IPS-18c (cell line): ENCODE results near the gene CHIT1.

ENCODE experiments used
- H3K4me3 ChIP-seq: 2 replicates; pipeline ENCODE4 v1.7.0; 2013; ENCODE audit warnings: low read depth, mild to moderate bottlenecking, low read length, moderate library complexity; ENCODE audit not compliant: insufficient read depth
- H3K9me3 ChIP-seq: one replicate; pipeline ENCODE4 v1.6.1; 2013; ENCODE audit warnings: mild to moderate bottlenecking, low read length, moderate library complexity; ENCODE audit not compliant: control insufficient read depth, insufficient read depth

CHIT1 gene

GRCh38 chr1:203228670-203229069, 803 bp downstream of the CHIT1 start:
- no peak overlapping the region for H3K4me3 ChIP-seq

GRCh38 chr1:203227371-203228083, 1.9 kb downstream of the CHIT1 start:
- Histone ChIP-seq H3K4me3 (no peak overlapping the region), H3K9me3 (no peaks in the 10 kb centered on the region)

More at GRCh38 chr1:203228670-203229069, 803 bp downstream of the CHIT1 start:
- no peaks in the 10 kb centered on the region for H3K9me3 ChIP-seq

DNA sequence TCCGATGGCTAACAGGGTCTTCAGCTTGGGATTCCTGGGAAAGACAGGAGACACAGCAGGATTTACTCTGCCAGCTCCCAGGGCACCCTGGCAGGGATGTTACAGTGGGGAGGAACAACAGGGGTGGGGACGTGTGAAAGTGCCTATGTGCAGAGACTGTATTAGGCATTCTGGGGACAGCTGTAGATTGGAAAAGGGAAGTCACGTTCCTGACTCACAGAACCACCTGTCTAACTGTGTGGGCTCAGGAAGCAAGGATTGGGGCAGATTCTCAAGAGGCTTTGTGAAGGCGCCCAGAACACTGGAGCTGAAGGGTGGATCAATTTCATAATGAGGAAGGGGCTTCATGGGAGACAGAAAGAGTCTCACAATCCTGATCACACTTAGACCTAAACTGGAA, 4.4 kb downstream of the CHIT1 start:
- no peak overlapping the region for H3K4me3 ChIP-seq
- H3K9me3 ChIP-seq: no peaks in the 10 kb centered on the region

GRCh38 chr1:203223012-203223775, 6.3 kb downstream of the CHIT1 start:
- Histone ChIP-seq H3K4me3 (no peak overlapping the region), H3K9me3 (no peaks in the 10 kb centered on the region)

DNA sequence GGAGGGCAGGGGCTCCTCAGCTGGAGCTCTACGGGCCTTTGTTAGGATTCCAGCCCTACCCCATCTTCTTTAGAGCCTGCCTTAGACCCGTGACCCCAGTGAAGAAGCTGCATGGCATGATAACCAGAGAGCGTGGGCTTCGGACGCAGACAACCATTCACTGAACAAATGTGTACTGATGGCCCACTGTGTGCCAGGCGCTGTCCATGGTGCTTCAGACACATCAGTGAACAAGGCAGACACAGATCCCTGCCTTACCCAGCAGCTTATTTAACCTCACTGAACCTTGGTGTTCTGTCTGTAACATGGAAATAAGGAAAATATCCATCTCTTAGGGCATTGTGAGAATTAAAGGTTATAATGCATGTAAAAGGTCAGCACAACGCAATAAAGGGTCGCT, 9.5 kb downstream of the CHIT1 start:
- Histone ChIP-seq H3K9me3 (no peaks in the 10 kb centered on the region), H3K4me3 (no peak overlapping the region)

- Histone ChIP-seq H3K4me3 (no peak overlapping the region), H3K9me3 (no peaks in the 10 kb centered on the region)
These were observed 10.3 kb downstream of the CHIT1 start for GRCh38 chr1:203219171-203219570.

DNA sequence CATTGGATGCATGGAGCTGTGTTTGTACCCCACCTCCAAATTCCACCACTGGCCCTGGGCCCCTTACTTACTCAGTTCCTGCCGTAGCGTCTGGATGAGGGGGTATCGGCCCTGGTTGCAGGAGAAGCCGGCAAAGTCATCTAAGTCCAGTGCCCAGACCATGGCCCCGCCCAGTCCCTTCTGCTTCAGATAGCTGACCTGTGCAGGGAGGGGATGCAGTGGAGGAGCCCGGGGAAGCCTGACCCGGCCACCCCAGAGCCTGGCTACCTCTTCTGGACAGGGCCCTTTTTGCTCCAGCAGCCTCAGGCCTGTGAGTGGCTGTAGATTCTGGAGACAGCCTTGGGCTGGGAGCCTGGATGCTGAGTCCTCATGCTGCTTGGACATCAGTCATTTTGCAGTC, 11.8 kb downstream of the CHIT1 start:
- Histone ChIP-seq H3K4me3 (no peak overlapping the region), H3K9me3 (no peaks in the 10 kb centered on the region)

- Histone ChIP-seq H3K4me3 (no peak overlapping the region), H3K9me3 (no peaks in the 10 kb centered on the region)
These were observed 12.3 kb downstream of the CHIT1 start for GRCh38 chr1:203217139-203217655.

GRCh38 chr1:203216274-203217138, 13.0 kb downstream of the CHIT1 start:
- no peaks in the 10 kb centered on the region for H3K9me3 ChIP-seq
- no peak overlapping the region; the same call in 1 of the 2 replicates for H3K4me3 ChIP-seq

DNA sequence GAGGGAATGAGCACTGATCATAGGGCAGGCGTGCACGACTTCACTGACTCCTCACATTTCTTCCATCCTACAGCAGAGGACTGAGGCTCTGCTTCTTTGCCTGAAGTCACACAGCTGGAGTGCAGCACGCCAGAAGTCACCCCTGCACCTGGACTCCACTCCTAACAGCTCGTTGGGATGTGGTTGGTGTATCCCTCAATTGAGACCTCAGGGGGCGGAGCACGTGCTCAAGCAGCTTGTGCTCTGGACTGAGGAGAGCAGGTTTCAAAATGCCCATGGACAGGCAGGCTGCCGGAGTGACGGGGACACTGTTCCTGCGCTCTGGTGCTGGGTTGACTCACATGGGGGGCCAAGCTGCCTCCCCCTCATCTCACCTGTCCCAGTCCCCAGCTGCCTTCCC, 13.9 kb downstream of the CHIT1 start:
- no peak overlapping the region for H3K4me3 ChIP-seq
- H3K9me3 ChIP-seq: no peaks in the 10 kb centered on the region

DNA sequence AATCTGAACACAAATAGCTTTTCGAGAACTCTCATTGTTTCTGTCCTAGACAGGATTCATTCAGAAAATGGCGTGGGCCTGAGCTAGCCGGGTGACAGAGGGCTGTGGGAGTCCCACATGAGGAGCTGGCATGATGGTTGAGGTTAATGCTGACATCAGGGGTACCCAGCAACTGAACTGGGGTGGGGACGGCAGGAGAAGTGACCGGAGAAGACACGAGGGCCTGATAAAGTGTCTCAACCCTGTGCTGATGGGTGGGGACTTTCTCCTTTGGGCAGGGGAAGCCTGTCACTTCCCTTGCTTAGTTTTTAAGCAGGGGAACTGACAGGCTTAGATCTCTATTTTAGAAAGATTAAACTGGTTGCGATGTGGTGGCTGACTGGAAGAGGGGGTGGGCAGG, 14.6 kb downstream of the CHIT1 start:
- Histone ChIP-seq H3K4me3 (no peak overlapping the region), H3K9me3 (no peaks in the 10 kb centered on the region)

- Histone ChIP-seq H3K9me3 (no peaks in the 10 kb centered on the region), H3K4me3 (no peak overlapping the region)
These were observed 16.3 kb downstream of the CHIT1 start for GRCh38 chr1:203213126-203213525.

DNA sequence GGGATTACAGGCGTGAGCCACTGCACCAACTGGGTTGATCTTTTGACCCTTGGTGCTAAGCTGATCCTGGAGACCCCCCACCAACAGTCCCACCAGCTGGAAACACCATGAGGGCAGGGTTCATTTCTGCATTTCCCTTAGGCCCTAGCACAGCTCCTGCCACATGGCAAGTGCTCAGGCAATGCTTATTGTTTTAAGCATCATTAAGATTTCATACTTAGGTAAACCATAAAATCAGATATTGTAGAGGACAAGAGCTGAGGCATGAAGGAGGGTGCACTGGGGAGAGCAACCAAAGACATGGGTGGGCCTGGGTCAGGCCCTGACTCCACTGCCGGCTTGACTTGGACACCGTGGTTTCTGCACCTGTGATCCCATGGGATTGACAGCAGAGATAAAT, 17.7 kb downstream of the CHIT1 start:
- no peaks in the 10 kb centered on the region for H3K9me3 ChIP-seq
- H3K4me3 ChIP-seq: no peak overlapping the region

- no peak overlapping the region for H3K4me3 ChIP-seq
These were observed 18.5 kb downstream of the CHIT1 start for GRCh38 chr1:203210988-203211387.

GRCh38 chr1:203210350-203210749, 19.1 kb downstream of the CHIT1 start:
- H3K9me3 ChIP-seq: no peaks in the 10 kb centered on the region
- H3K4me3 ChIP-seq: no peak overlapping the region

More at GRCh38 chr1:203210988-203211387, 18.5 kb downstream of the CHIT1 start:
- no peaks in the 10 kb centered on the region for H3K9me3 ChIP-seq

- H3K9me3 ChIP-seq: no peaks in the 10 kb centered on the region
- no peak overlapping the region for H3K4me3 ChIP-seq
These were observed 21.3 kb downstream of the CHIT1 start for GRCh38 chr1:203208181-203208580.

- H3K9me3 ChIP-seq: no peaks in the 10 kb centered on the region
These were observed 21.7 kb downstream of the CHIT1 start for GRCh38 chr1:203207751-203208150.

More at GRCh38 chr1:203207751-203208150, 21.7 kb downstream of the CHIT1 start:
- no peak overlapping the region for H3K4me3 ChIP-seq
